Subcutaneous abdominal adipose tissue (tissue), 5 donors: ENCODE data around the gene ATG7.

Source experiments
- H3K27ac ChIP-seq: one replicate; pipeline ENCODE4 v1.7.0; 2013; ENCODE audit warnings: low read depth, mild to moderate bottlenecking, inconsistent platforms, low read length, moderate library complexity
- H3K27me3 ChIP-seq, 5 donors: one replicate each; pipeline ENCODE4 v1.7.0; 2013; ENCODE audit warnings: low read length in 5 of 5, inconsistent platforms in 1 of 5; ENCODE audit not compliant: control insufficient read depth in 5 of 5, insufficient read depth in 4 of 5
- H3K36me3 ChIP-seq, 5 donors: one replicate each; pipeline ENCODE4 v1.7.0; 2013; ENCODE audit warnings: low read length in 5 of 5; ENCODE audit not compliant: control insufficient read depth in 5 of 5, insufficient read depth in 5 of 5
- H3K4me1 ChIP-seq, 5 donors: one replicate each; pipeline ENCODE4 v1.7.0; 2013; ENCODE audit warnings: low read length in 5 of 5, mild to moderate bottlenecking in 3 of 5, moderate library complexity in 1 of 5; ENCODE audit not compliant: control insufficient read depth in 5 of 5, insufficient read depth in 5 of 5
- H3K4me3 ChIP-seq, 5 donors: one replicate each; pipeline ENCODE4 v1.7.0; 2013; ENCODE audit warnings: low read length in 5 of 5, low read depth in 1 of 5
- H3K9ac ChIP-seq, 5 donors: one replicate each; pipeline ENCODE4 v1.7.0; 2013; ENCODE audit warnings: low read length in 5 of 5, mild to moderate bottlenecking in 4 of 5, moderate library complexity in 3 of 5
- H3K9me3 ChIP-seq, 5 donors: one replicate each; pipeline ENCODE4 v1.7.0; 2013; ENCODE audit warnings: low read length in 5 of 5; ENCODE audit not compliant: control insufficient read depth in 5 of 5
- donor health status: healthy.
- donor health status: healthy.
- donor health status: healthy.
- donor health status: healthy.
- donor health status: healthy.

ATG7 gene

GRCh38 chr3:11564577-11565001 is 292.4 kb downstream of the ATG7 start:
- H3K9ac ChIP-seq, result no peak overlapping the region
- H3K4me1 ChIP-seq, result peaks cover 4 to 40% (median 36%) of the 10 kb centered on the region in 5 donors
- H3K4me3 ChIP-seq, result no peak overlapping the region
- no peaks in the 10 kb centered on the region for H3K27me3 ChIP-seq
- H3K27ac ChIP-seq, result no peak overlapping the region
- peaks cover 0 to 67% (median 45%) of the 10 kb centered on the region in 5 donors for H3K36me3 ChIP-seq
- no peaks in the 10 kb centered on the region for H3K9me3 ChIP-seq

- no peak overlapping the region for H3K27ac ChIP-seq
- H3K4me1 ChIP-seq, result peaks cover 4 to 37% (median 33%) of the 10 kb centered on the region in 5 donors
- H3K27me3 ChIP-seq, result no peaks in the 10 kb centered on the region
- H3K9me3 ChIP-seq, result no peaks in the 10 kb centered on the region
- no peak overlapping the region for H3K4me3 ChIP-seq
- no peak overlapping the region for H3K9ac ChIP-seq
- H3K36me3 ChIP-seq, result peaks cover 0 to 62% (median 45%) of the 10 kb centered on the region in 5 donors
Measured at GRCh38 chr3:11565072-11565471, 292.9 kb downstream of the ATG7 start.

- Histone ChIP-seq H3K4me1 (peaks cover 4 to 37% (median 33%) of the 10 kb centered on the region in 5 donors), H3K36me3 (peaks cover 0 to 58% (median 45%) of the 10 kb centered on the region in 5 donors), H3K4me3 (no peak overlapping the region), H3K9me3 (no peaks in the 10 kb centered on the region), H3K27me3 (no peaks in the 10 kb centered on the region), H3K27ac (no peak overlapping the region), H3K9ac (no peak overlapping the region)
Measured at GRCh38 chr3:11565492-11565891, 293.3 kb downstream of the ATG7 start.

GRCh38 chr3:11565932-11566331 is 293.7 kb downstream of the ATG7 start:
- Histone ChIP-seq H3K9ac (no peak overlapping the region), H3K36me3 (peaks cover 0 to 54% (median 45%) of the 10 kb centered on the region in 5 donors), H3K9me3 (no peaks in the 10 kb centered on the region), H3K27me3 (no peaks in the 10 kb centered on the region), H3K27ac (no peak overlapping the region), H3K4me3 (no peak overlapping the region), H3K4me1 (peaks cover 7 to 37% (median 33%) of the 10 kb centered on the region in 5 donors)

GRCh38 chr3:11566478-11566877 is 294.3 kb downstream of the ATG7 start:
- no peaks in the 10 kb centered on the region for H3K27me3 ChIP-seq
- no peak overlapping the region for H3K4me3 ChIP-seq
- peaks cover 0 to 50% (median 41%) of the 10 kb centered on the region in 5 donors for H3K36me3 ChIP-seq
- H3K27ac ChIP-seq, result no peak overlapping the region
- no peaks in the 10 kb centered on the region for H3K9me3 ChIP-seq
- H3K9ac ChIP-seq, result no peak overlapping the region
- H3K4me1 ChIP-seq, result peaks cover 7 to 39% (median 31%) of the 10 kb centered on the region in 5 donors

- Histone ChIP-seq H3K9ac (no peak overlapping the region), H3K4me1 (peaks cover 7 to 39% (median 31%) of the 10 kb centered on the region in 5 donors), H3K27ac (peak overlapping the region; percentile 88), H3K9me3 (no peaks in the 10 kb centered on the region), H3K4me3 (no peak overlapping the region), H3K27me3 (no peaks in the 10 kb centered on the region), H3K36me3 (peaks cover 0 to 49% (median 41%) of the 10 kb centered on the region in 5 donors)
Measured at GRCh38 chr3:11566916-11567315, 294.7 kb downstream of the ATG7 start.

GRCh38 chr3:11567516-11568467 is 295.6 kb downstream of the ATG7 start:
- Histone ChIP-seq H3K9ac (peak overlapping the region; percentile 52 to 65 (median 60)), H3K4me1 (peaks cover 7 to 35% (median 31%) of the 10 kb centered on the region in 5 donors)

GRCh38 chr3:11568503-11569155 is 296.4 kb downstream of the ATG7 start:
- Histone ChIP-seq H3K36me3 (peaks cover 0 to 40% (median 29%) of the 10 kb centered on the region in 5 donors), H3K4me1 (peaks cover 7 to 35% (median 31%) of the 10 kb centered on the region in 5 donors)

More at GRCh38 chr3:11567516-11568467, 295.6 kb downstream of the ATG7 start:
- peak overlapping the region in 3 of 5 donors; percentile 40 to 52 (median 41) for H3K4me3 ChIP-seq
- H3K27ac ChIP-seq, result peak overlapping the region; percentile 88
- no peaks in the 10 kb centered on the region for H3K9me3 ChIP-seq
- H3K36me3 ChIP-seq, result peaks cover 0 to 45% (median 37%) of the 10 kb centered on the region in 5 donors
- no peaks in the 10 kb centered on the region for H3K27me3 ChIP-seq

GRCh38 chr3:11569156-11569741 is 297.1 kb downstream of the ATG7 start:
- Histone ChIP-seq H3K36me3 (peaks cover 0 to 37% (median 23%) of the 10 kb centered on the region in 5 donors), H3K4me1 (peaks cover 7 to 35% (median 31%) of the 10 kb centered on the region in 5 donors), H3K9ac (peak overlapping the region in 2 of 5 donors; percentile 48 to 59), H3K9me3 (no peaks in the 10 kb centered on the region), H3K27me3 (no peaks in the 10 kb centered on the region), H3K27ac (peak overlapping the region; percentile 88), H3K4me3 (peak overlapping the region in 3 of 5 donors; percentile 20 to 52 (median 30))

More at GRCh38 chr3:11568503-11569155, 296.4 kb downstream of the ATG7 start:
- Histone ChIP-seq H3K9ac (peak overlapping the region; percentile 52 to 65 (median 60)), H3K9me3 (no peaks in the 10 kb centered on the region), H3K27ac (peak overlapping the region; percentile 88), H3K27me3 (no peaks in the 10 kb centered on the region), H3K4me3 (peak overlapping the region in 4 of 5 donors; percentile 20 to 52 (median 40))
